ENCODE results near the gene CNTNAP2.

- TF ChIP-seq CTCF (conservative IDR thresholded peaks at IDR 0.05; ENCODE audit: low read depth, low read length) (no peak), EZH2 (IDR thresholded peaks at IDR 0.05; ENCODE audit: borderline replicate concordance, low read depth, low read length, poor library complexity, severe bottlenecking) (no peak)
Measured at GRCh38 chr7:146902266-146902665, 785.7 kb downstream of the CNTNAP2 start.
